ENCODE results near the gene MLLT10.

MLLT10 gene

DNA sequence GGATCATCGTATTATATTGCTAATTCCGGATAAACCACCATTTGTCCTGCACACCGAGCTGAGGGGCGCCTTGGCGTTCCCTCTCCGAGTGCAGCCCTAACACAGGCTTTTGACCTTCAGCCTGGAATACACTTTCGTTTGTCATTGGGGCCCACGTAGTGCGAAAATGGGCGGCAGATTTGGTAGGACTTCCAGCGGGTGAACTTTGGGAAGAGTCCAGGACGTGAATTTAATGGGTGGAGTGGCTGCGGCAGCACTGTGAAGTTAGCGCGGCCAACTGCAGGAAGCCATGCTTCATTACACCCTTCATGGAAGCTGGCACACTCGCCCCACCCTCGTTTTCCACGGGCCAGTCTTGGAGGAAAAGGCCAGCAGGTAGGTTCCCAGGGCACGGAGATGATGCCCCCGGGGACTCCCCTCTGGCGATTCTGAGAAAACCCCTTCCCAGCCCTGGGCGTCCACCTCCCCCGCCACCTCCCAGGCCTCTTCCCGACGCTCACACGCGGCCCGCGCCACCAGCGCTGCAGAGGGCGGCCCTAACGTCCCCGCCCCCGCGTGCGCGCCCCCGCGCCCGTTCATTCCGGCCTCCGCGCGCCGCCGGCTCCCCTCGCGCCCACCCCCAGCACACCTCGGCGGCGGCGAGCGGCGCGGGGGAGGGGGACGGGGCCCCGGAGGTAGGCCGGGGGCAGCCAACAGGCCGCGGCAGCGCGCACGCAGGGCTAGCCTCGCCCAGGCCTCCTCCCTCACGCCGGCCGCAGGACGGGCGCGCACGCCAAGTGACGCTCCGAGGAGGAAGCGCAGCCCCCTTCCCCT lies at the start of gene MLLT10:
Gene MLLT10, plus strand, starts transcription at position 766 of the 813 bp plus-strand sequence. CDS start 413 bp downstream, outside the sequence.
- Mint-ChIP-seq H3K9me3 (no peaks in the 10 kb centered on the region), H3K4me1 (ENCODE audit: low read depth) (peaks cover 21% of the 10 kb centered on the region), H3K36me3 (ENCODE audit: low read depth) (peaks cover 16% of the 10 kb centered on the region), H3K4me3 (peak within 1 kb of the TSS; percentile 88), H3K27ac (peak within 1 kb of the TSS; percentile 89), H3K27me3 (ENCODE audit: low read depth) (peaks cover 19% of the 10 kb centered on the region)
- DNase-seq (ENCODE audit: low spot score) = peak; percentile 89

DNA sequence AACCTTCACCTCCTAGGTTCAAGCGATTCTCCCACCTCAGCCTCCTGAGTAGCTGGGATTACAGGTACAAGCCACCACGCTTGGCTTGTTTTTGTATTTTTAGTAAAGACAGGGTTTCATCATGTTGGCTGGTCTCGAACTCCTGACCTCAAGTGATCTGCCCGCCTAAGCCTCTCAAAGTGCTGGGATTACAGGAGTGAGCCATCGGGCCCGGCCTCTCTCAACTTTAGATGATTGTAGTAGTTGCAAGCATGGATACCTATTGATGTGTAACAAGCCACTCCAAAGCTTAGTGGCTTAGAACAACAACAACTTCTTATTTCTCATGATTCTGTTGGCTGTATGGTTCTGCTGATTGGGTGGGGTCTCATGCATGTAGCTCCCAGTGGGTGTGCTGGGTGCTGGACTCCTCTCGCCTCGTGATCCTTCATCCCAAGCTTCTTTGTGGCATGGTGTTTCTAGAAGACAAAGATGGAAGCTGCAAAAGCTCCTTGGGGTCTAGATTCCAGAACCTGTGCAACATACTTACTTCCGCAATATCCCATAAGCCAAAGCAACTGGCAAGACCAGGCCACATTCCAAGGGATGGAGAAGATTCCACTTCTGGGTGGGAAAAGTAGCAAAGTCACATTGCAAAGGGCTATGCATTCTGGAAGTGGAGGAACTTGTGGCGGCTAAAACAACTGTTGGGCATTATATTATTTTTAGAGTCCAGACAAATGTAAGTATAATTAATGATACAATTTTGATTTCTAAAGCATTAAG lies 46.4 kb upstream of the MLLT10 start:
- Mint-ChIP-seq H3K4me1 (ENCODE audit: low read depth) (no peaks in the 10 kb centered on the region), H3K36me3 (ENCODE audit: low read depth) (no peaks in the 10 kb centered on the region)

DNA sequence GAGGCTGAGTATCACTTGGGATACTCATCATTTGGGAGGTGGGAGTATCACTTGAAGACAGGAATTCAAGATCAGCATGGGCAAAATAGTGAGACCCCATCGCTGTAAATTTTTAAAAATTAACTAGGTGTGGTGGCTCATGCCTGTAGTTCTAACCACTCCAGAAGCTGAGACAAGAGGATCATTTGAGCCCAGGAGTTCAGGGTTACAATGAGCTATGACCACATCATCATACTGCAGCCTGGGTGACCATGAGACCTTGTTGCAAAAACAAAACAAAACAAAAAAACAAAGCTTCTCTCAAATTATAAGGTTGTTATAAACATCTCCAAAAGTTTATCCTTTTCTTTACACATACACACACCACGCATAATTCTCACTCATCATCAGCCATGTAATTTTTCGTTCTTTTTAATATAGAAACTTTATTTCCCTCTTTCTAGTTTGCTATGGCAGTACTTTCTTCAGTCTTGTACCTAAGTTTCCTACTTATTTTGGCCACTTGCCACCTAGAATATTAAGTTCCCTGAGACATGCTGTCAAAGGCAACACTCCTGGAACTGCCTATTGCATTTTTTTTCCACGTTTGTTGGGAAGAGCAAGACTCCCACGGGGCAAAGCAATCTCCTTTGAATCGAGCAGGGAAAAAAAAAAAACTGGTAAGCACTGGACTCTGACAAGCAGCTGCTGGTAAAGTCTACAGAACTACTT lies 45.6 kb upstream of the MLLT10 start:
- H3K9me3 Mint-ChIP-seq = no peaks in the 10 kb centered on the region
- H3K27me3 Mint-ChIP-seq (ENCODE audit: low read depth) = peaks cover 43% of the 10 kb centered on the region
- DNase-seq (ENCODE audit: low spot score) = no peak
- H3K36me3 Mint-ChIP-seq (ENCODE audit: low read depth) = no peaks in the 10 kb centered on the region
- H3K4me3 Mint-ChIP-seq = no peak overlapping the region
- H3K4me1 Mint-ChIP-seq (ENCODE audit: low read depth) = no peaks in the 10 kb centered on the region
- H3K27ac Mint-ChIP-seq = no peak overlapping the region

More for the DNA sequence above, 46.4 kb upstream of the MLLT10 start:
- H3K27me3 Mint-ChIP-seq (ENCODE audit: low read depth) = peaks cover 36% of the 10 kb centered on the region
- no peak for DNase-seq (ENCODE audit: low spot score)
- no peaks in the 10 kb centered on the region for H3K9me3 Mint-ChIP-seq
- no peak overlapping the region for H3K4me3 Mint-ChIP-seq
- H3K27ac Mint-ChIP-seq = no peak overlapping the region

DNA sequence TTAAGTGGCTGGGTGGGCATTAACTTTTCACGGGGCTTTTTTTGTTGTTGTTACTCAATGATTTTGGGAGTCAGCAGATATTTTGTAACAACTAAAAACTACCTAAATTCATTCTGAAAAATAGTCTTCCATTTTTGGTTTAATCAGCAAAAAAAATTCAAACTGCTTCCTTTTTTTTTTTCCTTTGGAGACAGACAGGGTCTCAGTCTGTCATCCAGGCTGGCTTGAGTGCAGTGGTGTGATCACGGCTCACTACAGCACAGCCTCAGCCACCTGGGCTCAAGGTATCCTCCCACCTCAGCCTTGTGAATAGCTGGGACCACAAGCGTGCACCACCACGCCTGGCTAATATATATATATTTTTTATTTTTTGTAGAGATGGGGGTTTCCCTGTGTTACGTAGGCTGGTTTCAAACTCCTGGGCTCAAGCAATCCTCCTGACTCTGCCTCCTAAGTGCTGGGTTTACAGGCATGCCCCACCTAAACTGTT lies 45.0 kb upstream of the MLLT10 start:
- no peak overlapping the region for H3K4me3 Mint-ChIP-seq
- H3K27ac Mint-ChIP-seq = no peak overlapping the region
- no peaks in the 10 kb centered on the region for H3K36me3 Mint-ChIP-seq (ENCODE audit: low read depth)
- DNase-seq (ENCODE audit: low spot score) = no peak
- peaks cover 49% of the 10 kb centered on the region for H3K27me3 Mint-ChIP-seq (ENCODE audit: low read depth)
- H3K9me3 Mint-ChIP-seq = no peaks in the 10 kb centered on the region
- peaks cover 1% of the 10 kb centered on the region for H3K4me1 Mint-ChIP-seq (ENCODE audit: low read depth)

DNA sequence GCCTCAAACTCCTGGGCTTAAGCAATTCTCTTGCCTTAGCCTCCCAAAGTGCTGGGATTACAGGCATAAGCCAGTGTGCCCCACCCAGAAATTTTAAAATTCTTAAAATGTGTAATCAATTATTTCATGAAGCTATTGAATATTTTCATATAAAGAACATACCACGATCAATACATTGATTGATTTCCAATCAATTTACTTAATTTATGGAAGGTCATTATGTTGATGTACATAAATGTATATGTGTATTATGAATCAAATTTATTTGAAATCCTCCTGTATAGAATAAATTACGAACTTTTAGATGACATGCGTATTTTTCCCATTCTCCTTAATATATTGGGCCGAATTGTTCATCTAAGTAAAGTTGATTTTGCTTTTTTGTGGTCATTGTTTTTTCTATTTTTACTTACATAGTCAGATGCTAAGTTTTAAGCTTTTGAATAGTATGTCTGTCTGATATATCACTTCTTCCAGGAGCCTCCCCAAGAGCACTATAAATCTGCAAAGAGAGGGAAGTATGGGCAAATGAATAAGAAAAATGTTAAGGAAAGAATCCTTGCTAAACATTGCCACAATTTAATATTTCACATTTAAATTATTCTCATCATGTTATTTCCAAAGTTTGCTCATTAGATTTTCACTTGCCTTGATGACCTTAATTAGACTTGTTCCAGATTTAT lies 43.9 kb upstream of the MLLT10 start:
- H3K4me1 Mint-ChIP-seq (ENCODE audit: low read depth) = peaks cover 7% of the 10 kb centered on the region
- no peak overlapping the region for H3K27ac Mint-ChIP-seq
- no peak overlapping the region for H3K4me3 Mint-ChIP-seq
- no peaks in the 10 kb centered on the region for H3K9me3 Mint-ChIP-seq
- H3K27me3 Mint-ChIP-seq (ENCODE audit: low read depth) = peaks cover 55% of the 10 kb centered on the region
- no peak for DNase-seq (ENCODE audit: low spot score)
- no peaks in the 10 kb centered on the region for H3K36me3 Mint-ChIP-seq (ENCODE audit: low read depth)

DNA sequence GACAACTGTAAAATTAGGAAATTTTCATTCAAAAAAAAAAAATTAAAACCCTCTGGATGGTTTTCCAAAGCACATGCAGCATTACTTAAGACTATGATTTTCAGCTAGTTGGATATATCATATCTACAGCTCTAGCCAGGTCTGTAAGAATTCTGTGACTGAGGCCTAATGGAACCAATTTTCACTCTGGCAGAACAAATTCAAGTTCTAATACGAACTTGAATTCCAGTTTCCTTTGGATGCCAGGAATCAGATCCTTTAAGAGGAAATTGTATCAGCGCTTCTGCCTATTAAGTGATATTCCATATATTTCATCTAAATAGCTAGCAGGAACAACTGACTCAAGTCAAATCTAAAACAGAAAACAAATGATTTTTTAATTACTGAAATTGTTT lies 43.3 kb upstream of the MLLT10 start:
- Mint-ChIP-seq H3K4me3 (no peak overlapping the region), H3K36me3 (ENCODE audit: low read depth) (no peaks in the 10 kb centered on the region), H3K27ac (no peak overlapping the region), H3K4me1 (ENCODE audit: low read depth) (peaks cover 11% of the 10 kb centered on the region), H3K9me3 (no peaks in the 10 kb centered on the region), H3K27me3 (ENCODE audit: low read depth) (peaks cover 60% of the 10 kb centered on the region)
- no peak for DNase-seq (ENCODE audit: low spot score)

DNA sequence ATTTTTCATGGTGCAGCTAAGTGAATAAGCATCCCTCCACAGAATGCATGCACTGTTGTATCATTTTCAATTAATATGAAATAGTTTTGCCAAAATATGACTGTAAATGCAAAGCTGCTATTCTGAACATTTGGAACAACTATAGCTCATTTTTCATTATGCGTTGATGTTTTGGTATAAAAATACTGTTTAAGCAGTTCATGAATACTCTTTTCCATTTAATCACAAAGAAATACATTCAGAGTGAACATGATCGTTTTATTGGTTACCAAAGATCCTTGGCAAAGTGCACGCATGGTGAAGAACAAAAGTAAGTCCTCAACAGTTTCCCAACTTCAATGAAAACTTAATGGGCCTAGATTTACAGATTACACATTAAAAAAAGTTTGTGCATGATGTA lies 41.6 kb upstream of the MLLT10 start:
- Mint-ChIP-seq H3K4me3 (no peak overlapping the region), H3K36me3 (ENCODE audit: low read depth) (no peaks in the 10 kb centered on the region), H3K27me3 (ENCODE audit: low read depth) (peaks cover 62% of the 10 kb centered on the region), H3K27ac (no peak overlapping the region), H3K4me1 (ENCODE audit: low read depth) (peaks cover 14% of the 10 kb centered on the region), H3K9me3 (no peaks in the 10 kb centered on the region)
- DNase-seq (ENCODE audit: low spot score) = no peak

DNA sequence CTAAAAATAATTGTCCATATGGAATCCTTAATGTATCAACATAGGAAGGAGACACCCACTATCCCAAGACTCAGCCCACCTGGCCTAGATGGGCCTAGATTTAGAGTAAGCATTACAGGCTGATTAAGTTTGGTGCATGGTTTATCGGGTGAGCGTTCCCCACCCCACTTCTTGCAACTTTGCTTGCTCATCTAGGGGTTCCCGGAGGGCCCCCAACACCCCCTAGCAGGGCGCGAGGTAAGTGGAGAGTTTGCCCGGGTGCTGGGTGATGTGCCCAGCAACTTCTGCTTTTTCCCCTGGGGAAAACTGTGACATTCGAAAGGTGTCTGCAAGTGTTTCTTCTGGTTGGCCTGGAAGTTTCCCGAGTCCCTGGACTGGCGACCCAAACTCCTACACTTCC lies 40.2 kb upstream of the MLLT10 start:
- no peak for DNase-seq (ENCODE audit: low spot score)
- Mint-ChIP-seq H3K4me3 (peak overlapping the region; percentile 73), H3K27me3 (ENCODE audit: low read depth) (peaks cover 62% of the 10 kb centered on the region), H3K36me3 (ENCODE audit: low read depth) (no peaks in the 10 kb centered on the region), H3K4me1 (ENCODE audit: low read depth) (peaks cover 19% of the 10 kb centered on the region), H3K9me3 (no peaks in the 10 kb centered on the region), H3K27ac (no peak overlapping the region)

DNA sequence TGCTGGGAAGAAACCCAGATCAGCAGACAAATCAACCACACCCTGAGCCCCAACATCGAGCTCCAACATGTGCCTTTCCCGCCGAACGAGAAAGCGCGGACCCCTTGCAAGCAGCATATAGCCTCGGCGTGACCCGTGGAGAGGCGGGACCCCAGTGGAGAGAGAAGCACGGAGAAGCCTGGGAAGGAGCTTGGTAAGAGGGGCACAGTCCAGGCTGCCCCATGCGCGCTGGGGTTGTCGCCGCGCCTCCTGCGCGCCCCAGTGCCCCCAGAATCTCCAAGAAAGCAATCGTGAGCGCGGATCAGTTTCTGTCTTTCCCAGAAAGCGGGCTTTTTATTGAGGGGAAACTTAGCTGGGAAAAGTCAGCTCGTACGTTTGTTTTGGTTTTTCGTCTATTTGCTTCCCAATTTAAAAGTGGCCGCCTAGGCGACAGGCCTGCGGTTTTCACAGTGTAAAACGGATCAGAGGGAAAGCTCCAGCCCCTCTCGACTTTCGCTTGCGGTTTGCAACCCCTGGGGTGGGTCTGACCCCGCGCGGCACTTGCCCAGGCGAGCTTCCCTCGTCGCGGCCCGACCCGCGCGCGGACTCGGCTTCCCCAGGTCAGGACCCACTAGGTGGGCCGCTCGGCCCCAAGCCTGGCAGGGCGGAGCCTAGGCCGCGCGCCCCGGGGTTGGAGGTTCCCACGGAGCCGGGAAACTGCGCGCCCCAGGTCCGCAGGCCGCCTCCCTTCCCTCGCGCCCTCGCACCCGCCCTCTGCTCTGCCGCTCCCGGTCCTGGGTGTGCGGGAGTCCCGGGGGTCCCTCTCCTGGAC lies 39.6 kb upstream of the MLLT10 start:
- DNase-seq (ENCODE audit: low spot score) = peak; percentile 13
- Mint-ChIP-seq H3K4me1 (ENCODE audit: low read depth) (peaks cover 19% of the 10 kb centered on the region), H3K9me3 (no peaks in the 10 kb centered on the region), H3K36me3 (ENCODE audit: low read depth) (no peaks in the 10 kb centered on the region), H3K27me3 (ENCODE audit: low read depth) (peaks cover 65% of the 10 kb centered on the region), H3K27ac (no peak overlapping the region), H3K4me3 (peak overlapping the region; percentile 73)

DNA sequence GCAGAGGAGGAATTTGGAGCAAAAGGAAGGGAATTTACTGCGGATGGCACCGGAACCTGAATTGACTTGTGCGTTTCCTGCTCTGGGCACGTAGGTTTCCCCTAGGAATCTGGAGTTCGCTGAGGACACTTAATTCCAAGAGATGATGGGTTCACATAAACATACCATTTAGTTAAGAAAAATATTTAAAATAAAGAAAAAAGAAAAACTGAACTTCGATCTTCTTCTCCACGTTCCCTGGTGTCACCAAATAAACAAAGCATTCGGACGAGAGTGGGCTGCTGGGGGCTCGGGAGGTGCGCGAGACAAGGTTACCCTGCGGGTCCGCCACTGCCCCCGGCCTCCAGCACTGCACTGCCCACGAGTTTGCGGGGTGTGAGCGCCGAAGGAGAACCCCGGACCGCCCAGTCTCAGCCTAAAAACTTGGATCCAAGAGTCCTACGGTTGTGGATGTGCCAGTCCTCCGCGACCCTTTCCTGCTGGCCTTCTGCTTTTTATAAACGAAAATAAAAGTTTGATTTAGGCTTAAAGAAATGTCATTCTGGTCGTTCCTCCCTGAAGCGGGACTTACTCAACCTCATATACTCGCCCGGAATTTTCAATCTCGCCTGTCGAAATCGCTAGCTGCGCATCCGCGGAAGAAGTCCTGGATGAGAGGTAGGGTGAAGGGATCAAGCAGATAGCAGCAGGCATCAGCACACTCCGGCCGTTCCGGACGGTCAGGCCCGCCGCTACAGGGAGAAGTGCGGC lies 38.9 kb upstream of the MLLT10 start:
- Mint-ChIP-seq H3K9me3 (no peaks in the 10 kb centered on the region), H3K27ac (no peak overlapping the region), H3K27me3 (ENCODE audit: low read depth) (peaks cover 68% of the 10 kb centered on the region), H3K4me1 (ENCODE audit: low read depth) (peaks cover 19% of the 10 kb centered on the region), H3K36me3 (ENCODE audit: low read depth) (no peaks in the 10 kb centered on the region), H3K4me3 (peak overlapping the region; percentile 83)
- no peak for DNase-seq (ENCODE audit: low spot score)

DNA sequence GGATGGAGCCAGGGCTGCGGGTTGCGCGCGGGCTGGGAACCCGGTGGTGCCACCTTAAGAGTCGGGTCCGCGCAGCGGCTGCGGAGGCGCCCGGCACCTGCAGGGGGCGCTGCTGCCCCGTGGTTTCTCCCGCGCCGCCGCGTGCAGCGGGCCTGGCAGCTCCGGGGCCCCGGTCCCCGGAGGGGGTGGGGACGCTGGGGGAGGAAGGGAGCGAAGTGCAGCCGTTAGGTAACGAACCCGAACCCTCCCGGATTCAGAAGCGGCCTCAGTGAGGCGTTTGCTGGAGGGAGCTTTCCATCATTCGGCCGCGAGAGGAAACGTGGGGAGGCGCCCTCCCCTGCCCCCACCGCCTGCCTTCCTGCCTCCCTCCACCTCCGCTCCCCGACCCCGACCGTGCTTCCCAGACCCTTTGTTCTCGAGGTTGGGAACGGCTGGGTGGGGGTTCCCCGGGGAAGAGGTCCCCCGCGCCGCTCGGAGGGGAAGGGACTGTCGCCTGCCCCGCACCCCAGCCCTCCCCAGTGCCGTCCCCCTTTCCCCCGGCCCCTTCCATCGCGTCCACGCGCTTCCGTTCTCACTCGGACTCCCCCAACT lies 38.2 kb upstream of the MLLT10 start:
- peak; percentile 86 for DNase-seq (ENCODE audit: low spot score)
- Mint-ChIP-seq H3K4me1 (ENCODE audit: low read depth) (peaks cover 19% of the 10 kb centered on the region), H3K9me3 (no peaks in the 10 kb centered on the region), H3K27ac (no peak overlapping the region), H3K36me3 (ENCODE audit: low read depth) (no peaks in the 10 kb centered on the region), H3K4me3 (peak overlapping the region; percentile 83), H3K27me3 (ENCODE audit: low read depth) (peaks cover 69% of the 10 kb centered on the region)

Data from T-helper 2 cell treated with Interferon-gamma antibody and Interleukin-4, amounts not matched to agents 5 μg/mL and 100 μg/mL, for 36 hours (primary cell).